ENCODE measurements around the gene TOM1L2.

TOM1L2 gene

GRCh38 chr17:17921192-17922069 lies 50.8 kb downstream of the TOM1L2 start:
- TF ChIP-seq, protein P1, sequence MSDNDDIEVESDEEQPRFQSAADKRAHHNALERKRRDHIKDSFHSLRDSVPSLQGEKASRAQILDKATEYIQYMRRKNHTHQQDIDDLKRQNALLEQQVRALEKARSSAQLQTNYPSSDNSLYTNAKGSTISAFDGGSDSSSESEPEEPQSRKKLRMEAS (IDR thresholded peaks at IDR 0.05), result peak; percentile 50
- TF ChIP-seq, protein P2, sequence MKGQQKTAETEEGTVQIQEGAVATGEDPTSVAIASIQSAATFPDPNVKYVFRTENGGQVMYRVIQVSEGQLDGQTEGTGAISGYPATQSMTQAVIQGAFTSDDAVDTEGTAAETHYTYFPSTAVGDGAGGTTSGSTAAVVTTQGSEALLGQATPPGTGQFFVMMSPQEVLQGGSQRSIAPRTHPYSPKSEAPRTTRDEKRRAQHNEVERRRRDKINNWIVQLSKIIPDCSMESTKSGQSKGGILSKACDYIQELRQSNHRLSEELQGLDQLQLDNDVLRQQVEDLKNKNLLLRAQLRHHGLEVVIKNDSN (IDR thresholded peaks at IDR 0.05), result no peak
- TF ChIP-seq ZBTB7A (IDR thresholded peaks at IDR 0.05; ENCODE audit: low read depth) (no peak), YY1 (IDR thresholded peaks at IDR 0.05; ENCODE audit: low read depth) (peak; percentile 76), CEBPB (IDR thresholded peaks at IDR 0.05) (no peak), CREB1 (IDR thresholded peaks at IDR 0.05; ENCODE audit: low read depth) (no peak), TAF1 (IDR thresholded peaks at IDR 0.05; ENCODE audit: low read depth) (no peak), RAD21 (IDR thresholded peaks at IDR 0.05; ENCODE audit: low read depth) (peak; percentile 32; the same call in 1 of the 2 replicates), REST (IDR thresholded peaks at IDR 0.05; ENCODE audit: low read depth) (no peak), TEAD4 (IDR thresholded peaks at IDR 0.05) (peak; percentile 96), EP300 (IDR thresholded peaks at IDR 0.05; ENCODE audit: borderline replicate concordance) (peak; percentile 95), FOXM1 (IDR thresholded peaks at IDR 0.05; ENCODE audit: borderline replicate concordance, low read depth) (peak; percentile 85), TCF12 (IDR thresholded peaks at IDR 0.05; ENCODE audit: low read depth) (peak; percentile 93), EGR1 (IDR thresholded peaks at IDR 0.05) (no peak), NFIC (IDR thresholded peaks at IDR 0.05) (peak; percentile 85)

GRCh38 chr17:17919169-17920107 lies 52.8 kb downstream of the TOM1L2 start:
- 0 out of 2 replicates have a peak, but pooled peaks have one; percentile 30 for TF ChIP-seq TCF12 (IDR thresholded peaks at IDR 0.05; ENCODE audit: low read depth)
- TF ChIP-seq EGR1 (IDR thresholded peaks at IDR 0.05), result no peak
- 0 out of 2 replicates have a peak, but pooled peaks have one; percentile 37 for TF ChIP-seq ZBTB7A (IDR thresholded peaks at IDR 0.05; ENCODE audit: low read depth)
- no peak for TF ChIP-seq REST (IDR thresholded peaks at IDR 0.05; ENCODE audit: low read depth)
- TF ChIP-seq, protein P1 (IDR thresholded peaks at IDR 0.05), result no peak
- TF ChIP-seq CEBPB (IDR thresholded peaks at IDR 0.05), result no peak
- TF ChIP-seq FOXM1 (IDR thresholded peaks at IDR 0.05; ENCODE audit: borderline replicate concordance, low read depth), result no peak
- TF ChIP-seq EP300 (IDR thresholded peaks at IDR 0.05; ENCODE audit: borderline replicate concordance), result no peak
- TF ChIP-seq TAF1 (IDR thresholded peaks at IDR 0.05; ENCODE audit: low read depth), result no peak
- TF ChIP-seq NFIC (IDR thresholded peaks at IDR 0.05), result no peak
- peak; percentile 34; the same call in 1 of the 2 replicates for TF ChIP-seq TEAD4 (IDR thresholded peaks at IDR 0.05)
- peak; percentile 99 for TF ChIP-seq RAD21 (IDR thresholded peaks at IDR 0.05; ENCODE audit: low read depth)

GRCh38 chr17:17917394-17917793 lies 54.8 kb downstream of the TOM1L2 start:
- no peak for TF ChIP-seq RAD21 (IDR thresholded peaks at IDR 0.05; ENCODE audit: low read depth)

DNA sequence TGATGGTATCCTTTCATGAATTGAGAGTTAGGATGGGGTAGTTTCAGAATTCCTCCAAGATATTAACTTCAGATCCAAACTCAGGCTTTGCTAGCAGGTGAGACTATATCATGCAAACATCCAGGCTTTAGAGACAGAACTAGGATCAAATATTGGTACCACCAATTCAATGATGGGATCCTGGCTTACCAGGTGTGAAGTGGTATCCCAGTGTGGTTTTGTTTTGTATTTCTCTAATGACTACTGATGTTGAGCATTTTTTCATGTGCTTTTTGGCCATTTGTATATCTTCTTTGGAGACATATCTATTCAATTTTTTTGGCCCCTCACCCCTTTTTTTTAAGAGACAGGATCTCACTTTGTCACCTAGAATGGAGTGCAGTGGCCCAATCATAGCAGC lies 57.0 kb downstream of the TOM1L2 start:
- TF ChIP-seq FOXM1 (IDR thresholded peaks at IDR 0.05; ENCODE audit: borderline replicate concordance, low read depth) (no peak), RAD21 (IDR thresholded peaks at IDR 0.05; ENCODE audit: low read depth) (no peak), TEAD4 (IDR thresholded peaks at IDR 0.05) (no peak), TAF1 (IDR thresholded peaks at IDR 0.05; ENCODE audit: low read depth) (no peak), TCF12 (IDR thresholded peaks at IDR 0.05; ENCODE audit: low read depth) (no peak), EP300 (IDR thresholded peaks at IDR 0.05; ENCODE audit: borderline replicate concordance) (no peak), CREB1 (IDR thresholded peaks at IDR 0.05; ENCODE audit: low read depth) (no peak), CEBPB (IDR thresholded peaks at IDR 0.05) (no peak), YY1 (IDR thresholded peaks at IDR 0.05; ENCODE audit: low read depth) (no peak), ZBTB7A (IDR thresholded peaks at IDR 0.05; ENCODE audit: low read depth) (no peak), REST (IDR thresholded peaks at IDR 0.05; ENCODE audit: low read depth) (no peak)
- TF ChIP-seq, protein P1 (IDR thresholded peaks at IDR 0.05), result no peak

All from Ishikawa (cell line).